Urinary bladder (tissue), 4 donors: Measurements from ENCODE around the gene TNFRSF4. TPM values are rescaled to one million over a fixed set of nuclear protein-coding genes. Genes with fewer than 3 reads are reported as not detected.
"Not testable (repeated sequence)": the region's sequence is repeated elsewhere in the genome, so short reads cannot be mapped to it uniquely, and the experiment has no call there.

Experiments used
- DNase-seq: peaks from one replicate; pipeline ENCODE4 v3.0.0-alpha.2; 2015; ENCODE audit errors: extremely low spot score
- H3K27ac ChIP-seq: one replicate; pipeline ENCODE4 v1.5.1; 2013; ENCODE audit warnings: low read depth, mild to moderate bottlenecking, moderate library complexity
- H3K36me3 ChIP-seq: one replicate; pipeline ENCODE4 v1.6.1; 2013; ENCODE audit warnings: mild to moderate bottlenecking, moderate library complexity; ENCODE audit not compliant: insufficient read depth
- H3K4me1 ChIP-seq: one replicate; pipeline ENCODE4 v1.6.1; 2013; ENCODE audit warnings: mild to moderate bottlenecking, moderate library complexity; ENCODE audit not compliant: insufficient read depth
- H3K4me3 ChIP-seq: one replicate; pipeline ENCODE4 v1.5.1; 2013; ENCODE audit warnings: low read depth, low read length
- WGBS: extraction: QIAGEN DNeasy Blood & Tissue Kit; methylation state at CpG from one replicate; pipeline ENCODE4 v1.1.7; 2013; 5-methylcytosine and 5-hydroxymethylcytosine counted together
- polyA plus RNA-seq: library from polyadenylated mRNA; stranded (reverse); fragments of 200-250 nt; gene quantifications from one replicate; pipeline ENCODE4 v1.2.3, GENCODE V29; 2013
- total RNA-seq: library from RNA; depleted of rRNA; stranded (reverse); fragments of >200 nt; gene quantifications from one replicate; pipeline ENCODE4 v1.2.3, GENCODE V29; 2014
- donor health status: healthy with polysubstance abuse.
- donor health status: healthy.

The TNFRSF4 gene
- total and polyA plus RNA-seq, 2 donors, result 0.48 to 2.2 TPM

DNA sequence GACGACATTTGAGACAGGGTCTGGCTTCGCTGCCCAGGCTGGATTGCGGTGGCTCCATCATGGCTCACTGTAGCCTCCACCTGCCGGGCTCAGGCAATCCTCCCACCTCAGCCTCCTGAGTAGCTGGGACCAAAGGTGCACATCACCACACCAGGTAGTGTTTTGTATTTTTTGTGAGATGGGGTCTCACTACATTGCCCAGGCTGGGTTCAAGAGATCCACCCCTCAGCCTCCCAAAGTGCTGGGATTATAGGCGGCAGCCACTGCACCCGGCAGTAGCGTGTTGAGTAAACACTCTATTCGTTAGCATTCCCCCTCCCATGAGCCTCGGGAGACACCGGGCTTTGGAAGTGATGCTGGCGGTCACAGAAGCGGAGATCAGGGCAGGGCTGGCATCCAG, 39.4 kb upstream of the TNFRSF4 start:
- Histone ChIP-seq H3K36me3 (peaks cover 2% of the 10 kb centered on the region), H3K4me3 (no peak overlapping the region), H3K4me1 (no peaks in the 10 kb centered on the region), H3K27ac (no peak overlapping the region)
- DNase-seq, result no peak
- 91% methylated on average over 12 of the region's 12 CpGs for WGBS

DNA sequence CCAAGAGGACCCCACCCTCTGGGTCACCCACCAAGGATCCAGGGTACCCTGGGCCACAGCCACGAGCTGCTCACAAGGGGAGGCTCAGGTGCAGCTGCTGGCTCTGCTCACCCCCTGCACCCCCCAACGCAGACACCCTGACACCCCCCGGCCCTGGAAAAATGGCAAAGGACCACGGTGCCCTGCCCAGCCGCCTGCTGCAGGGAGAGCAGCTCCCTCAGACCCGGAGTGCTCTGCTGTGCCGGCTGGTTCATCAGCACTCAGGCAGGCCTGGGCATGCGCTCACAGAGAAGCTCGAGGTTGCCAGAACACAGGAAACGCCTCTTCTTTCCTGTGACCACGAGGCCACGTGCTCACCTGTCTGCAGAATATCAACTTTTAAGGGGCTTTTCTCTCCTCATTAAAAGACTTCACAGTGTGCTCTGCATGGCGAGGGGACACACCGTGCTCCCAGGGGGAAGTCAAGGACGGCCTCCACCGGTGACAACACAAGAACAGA, 36.9 kb upstream of the TNFRSF4 start:
- no peak for DNase-seq
- Histone ChIP-seq H3K4me3 (no peak overlapping the region), H3K36me3 (peaks cover 2% of the 10 kb centered on the region), H3K4me1 (no peaks in the 10 kb centered on the region), H3K27ac (no peak overlapping the region)
- 81% methylated on average over 16 of the region's 16 CpGs for WGBS

DNA sequence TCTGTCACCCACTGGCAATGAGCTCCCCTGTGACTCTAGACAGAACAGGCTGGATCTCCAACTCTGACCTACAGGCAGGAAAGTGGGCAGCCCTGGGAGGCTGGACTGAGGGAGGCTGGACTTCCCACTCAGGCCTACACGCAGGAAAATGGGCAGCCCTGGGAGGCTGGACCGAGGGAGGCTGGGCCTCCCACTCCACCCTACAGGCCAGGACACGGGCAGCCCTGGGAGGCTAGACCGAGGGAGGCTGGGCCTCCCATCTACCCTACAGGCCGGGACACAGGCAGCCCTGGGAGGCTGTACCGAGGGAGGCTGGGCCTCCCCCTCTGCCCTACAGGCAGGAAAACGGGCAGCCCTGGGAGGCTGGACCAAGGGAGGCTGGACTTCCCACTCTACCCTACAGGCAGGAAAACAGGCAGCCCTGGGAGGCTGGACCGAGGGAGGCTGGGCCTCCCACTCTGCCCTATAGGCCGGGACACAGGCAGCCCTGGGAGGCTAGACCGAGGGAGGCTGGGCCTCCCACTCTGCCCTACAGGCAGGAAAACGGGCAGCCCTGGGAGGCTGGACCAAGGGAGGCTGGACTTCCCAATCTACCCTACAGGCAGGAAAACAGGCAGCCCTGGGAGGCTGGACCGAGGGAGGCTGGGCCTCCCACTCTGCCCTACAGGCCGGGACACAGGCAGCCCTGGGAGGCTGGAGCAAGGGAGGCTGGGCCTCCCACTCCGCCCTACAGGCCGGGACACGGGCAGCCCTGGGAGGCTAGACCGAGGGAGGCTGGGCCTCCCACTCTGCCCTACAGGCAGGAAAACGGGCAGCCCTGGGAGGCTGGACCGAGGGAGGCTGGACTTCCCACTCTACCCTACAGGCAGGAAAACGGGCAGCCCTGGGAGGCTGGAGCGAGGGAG, 34.3 kb upstream of the TNFRSF4 start:
- H3K4me3 ChIP-seq, DNase-seq, H3K36me3 ChIP-seq, H3K27ac ChIP-seq, H3K4me1 ChIP-seq: not testable (repeated sequence)
- 91% methylated on average over 21 of the region's 21 CpGs for WGBS

DNA sequence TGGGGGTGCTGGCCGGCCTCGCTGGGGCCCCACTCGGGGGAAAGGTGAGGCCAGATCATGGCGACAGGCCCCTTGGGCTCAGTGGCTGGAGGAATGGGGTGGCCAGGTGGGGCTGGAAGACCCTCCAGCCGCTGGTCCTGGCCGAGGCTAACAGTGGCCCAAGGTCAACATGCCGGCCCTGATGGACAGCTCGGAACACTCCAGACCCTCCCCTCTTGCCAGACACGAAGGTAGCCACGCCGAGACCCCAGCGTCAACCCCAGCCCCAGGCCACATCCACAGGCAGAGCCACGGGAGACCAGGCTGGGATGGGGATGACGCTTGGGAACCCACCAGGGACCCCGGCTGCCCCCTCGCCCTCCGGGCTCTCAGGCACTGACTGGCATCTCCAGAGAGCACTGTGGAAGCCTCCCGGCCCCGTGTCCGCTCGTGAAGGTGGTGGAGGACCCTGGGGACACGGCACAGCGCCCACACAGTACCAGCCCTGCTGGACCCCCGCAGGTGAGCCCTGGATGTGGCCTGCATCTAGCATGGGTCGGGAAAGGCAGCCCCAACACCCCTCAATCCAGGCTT, 33.5 kb upstream of the TNFRSF4 start:
- no peaks in the 10 kb centered on the region for H3K36me3 ChIP-seq
- 66% methylated on average over 25 of the region's 25 CpGs for WGBS
- no peak overlapping the region for H3K4me3 ChIP-seq
- DNase-seq, result no peak
- no peaks in the 10 kb centered on the region for H3K4me1 ChIP-seq
- H3K27ac ChIP-seq, result no peak overlapping the region

DNA sequence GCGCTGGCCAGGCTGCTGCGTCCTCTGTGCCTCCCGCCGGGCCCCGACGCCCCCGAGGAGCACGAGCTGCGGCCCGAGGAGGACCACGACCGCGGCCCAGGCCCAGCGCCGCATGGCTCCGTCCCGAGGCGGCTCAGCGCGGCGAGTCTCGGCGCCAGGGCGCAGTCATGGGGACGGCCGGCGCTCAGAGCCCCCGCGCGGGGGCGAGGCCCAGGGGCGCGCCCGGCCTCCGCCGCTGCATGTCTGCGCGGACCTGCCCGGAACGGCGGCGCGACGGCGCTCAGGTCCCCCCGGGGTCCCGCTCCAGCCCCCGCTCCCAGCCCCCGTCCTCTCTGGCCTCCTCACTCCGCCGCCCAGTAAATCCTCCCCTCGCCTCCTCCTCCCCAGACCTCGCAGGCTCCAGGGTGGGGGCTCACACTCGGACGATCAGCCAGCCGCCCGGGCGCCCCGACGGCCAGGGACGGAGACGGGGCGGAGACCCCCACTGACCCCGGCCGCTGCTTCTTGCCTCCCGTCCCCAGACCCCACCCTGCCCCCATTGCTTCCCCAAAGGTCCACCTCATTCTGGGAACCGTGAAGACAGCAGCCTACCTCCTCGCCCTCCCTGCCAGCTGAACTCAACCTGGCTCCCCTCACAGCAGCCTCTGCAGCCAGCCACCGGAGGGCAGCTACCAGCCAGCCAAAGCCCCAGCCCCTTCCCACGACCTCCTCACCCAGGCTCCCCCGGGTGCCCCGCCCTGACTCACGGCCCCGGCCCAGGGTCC, 32.8 kb upstream of the TNFRSF4 start, which contains the start of gene C1QTNF12:
Gene C1QTNF12 (minus strand): TSS at position 146 of the 764 bp plus-strand sequence. CDS start 32 bp downstream, at position 114.
- H3K4me1 ChIP-seq, result no peaks in the 10 kb centered on the region
- whole genome bisulfite sequencing, result 3% methylated on average over 74 of the region's 74 CpGs
- DNase-seq, result no peak
- H3K36me3 ChIP-seq, result no peaks in the 10 kb centered on the region
- no peak within 1 kb of the TSS for H3K4me3 ChIP-seq
- H3K27ac ChIP-seq, result no peak within 1 kb of the TSS

DNA sequence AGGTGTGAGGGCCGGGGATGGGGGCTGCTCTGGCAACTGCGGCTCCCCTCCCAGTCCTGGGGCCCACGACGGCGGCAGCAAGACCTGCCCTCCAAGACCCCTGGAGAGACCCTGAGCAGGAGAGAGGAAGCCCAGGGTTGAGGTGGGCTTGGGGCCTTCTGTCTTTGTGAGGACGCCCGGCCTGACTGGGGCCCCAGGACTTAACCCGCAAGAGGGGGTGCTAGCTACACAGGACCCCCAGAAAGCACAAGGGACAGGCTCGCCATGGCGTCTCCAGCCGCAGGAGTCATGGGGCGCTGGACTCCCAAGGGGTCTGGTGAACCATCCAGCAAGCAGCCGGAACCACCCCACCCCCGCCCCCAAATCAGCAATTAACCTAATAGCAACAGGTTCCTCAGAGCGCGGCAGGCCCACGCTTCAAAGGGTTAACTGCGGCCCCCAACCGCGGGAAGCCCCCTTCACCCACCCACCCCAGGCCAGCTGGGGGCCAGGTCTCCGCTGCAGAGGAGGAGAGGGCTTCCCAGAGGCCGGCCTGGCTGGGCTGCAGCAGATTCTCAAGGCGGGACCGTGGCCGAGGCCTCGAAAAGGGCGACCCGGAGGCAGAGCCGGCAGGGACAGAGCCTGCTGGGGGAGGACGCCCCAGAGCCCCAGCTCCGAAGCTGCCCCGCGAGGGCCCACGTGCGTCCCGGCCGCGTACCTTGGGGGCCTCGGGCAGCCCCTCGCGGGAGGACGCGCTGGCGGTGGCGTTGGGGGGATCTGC, 32.0 kb upstream of the TNFRSF4 start:
- 31% methylated on average over 45 of the region's 45 CpGs for WGBS
- no peaks in the 10 kb centered on the region for H3K36me3 ChIP-seq
- no peak overlapping the region for H3K4me3 ChIP-seq
- H3K4me1 ChIP-seq, result no peaks in the 10 kb centered on the region
- no peak overlapping the region for H3K27ac ChIP-seq
- DNase-seq, result no peak

DNA sequence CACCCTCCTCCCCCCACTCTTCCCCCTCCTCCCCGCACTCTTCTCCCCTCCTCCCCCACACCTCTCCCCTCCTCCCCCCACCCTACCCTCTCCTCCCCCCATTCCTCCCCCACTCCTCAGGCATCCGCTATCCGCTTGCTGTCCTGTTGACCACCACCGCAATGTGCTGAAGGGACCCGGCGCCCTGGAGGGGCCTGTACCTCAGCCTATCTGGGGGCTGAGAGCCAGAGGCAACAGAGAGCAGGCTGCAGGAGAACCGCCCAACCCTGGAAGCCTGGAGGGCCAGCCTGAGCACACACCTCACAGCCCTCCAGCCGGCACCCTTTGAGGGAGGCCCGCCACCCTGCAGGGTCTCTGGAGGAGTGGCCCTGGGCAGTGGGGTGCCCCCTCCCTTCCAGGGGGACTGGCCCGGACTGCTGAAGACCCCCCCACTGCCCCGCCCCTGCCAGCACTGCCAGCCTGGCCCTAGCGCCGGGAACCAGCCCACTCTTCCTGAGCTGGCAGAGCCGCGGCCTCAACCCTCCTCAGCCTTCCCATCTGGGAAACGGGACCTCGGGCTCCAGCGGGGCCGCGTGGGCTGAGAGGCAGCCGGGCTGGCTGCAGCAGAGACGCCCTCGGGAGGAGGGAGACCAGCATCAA, 31.3 kb upstream of the TNFRSF4 start:
- Histone ChIP-seq H3K27ac (no peak overlapping the region), H3K36me3 (no peaks in the 10 kb centered on the region), H3K4me1 (no peaks in the 10 kb centered on the region), H3K4me3 (no peak overlapping the region)
- WGBS, result 71% methylated on average over 23 of the region's 23 CpGs
- no peak for DNase-seq

DNA sequence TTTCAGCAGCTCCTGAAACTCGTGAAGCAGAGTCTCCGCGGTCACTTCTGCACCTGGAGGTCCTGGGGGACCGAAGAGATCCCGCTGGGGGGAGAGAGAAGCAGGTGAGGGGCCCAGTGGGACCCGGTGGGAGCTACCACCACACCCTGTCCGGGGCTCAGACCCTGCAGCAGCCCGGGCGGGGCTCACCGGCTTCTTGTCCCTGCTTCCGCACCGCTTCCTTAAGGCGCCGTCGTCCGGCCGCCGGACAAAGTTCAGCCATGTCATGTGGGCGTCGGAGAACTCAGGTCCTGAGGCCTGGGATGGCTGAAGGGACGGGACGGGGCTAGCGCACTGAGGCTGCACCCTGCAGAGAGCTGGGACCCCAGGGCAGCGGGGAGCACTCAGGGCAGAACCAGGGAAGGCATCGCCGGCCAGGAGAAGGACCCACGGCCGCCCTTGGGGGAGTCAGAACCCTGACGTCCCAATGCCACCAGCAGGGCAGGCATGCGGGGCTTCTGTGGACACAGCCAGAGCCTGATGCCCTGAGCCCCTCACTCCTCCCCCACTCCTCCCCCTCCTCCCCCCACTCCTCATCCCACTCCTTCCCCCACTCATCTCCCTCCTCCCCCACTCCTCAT, 30.3 kb upstream of the TNFRSF4 start:
- Histone ChIP-seq H3K27ac (no peak overlapping the region), H3K4me1 (no peaks in the 10 kb centered on the region), H3K36me3 (no peaks in the 10 kb centered on the region), H3K4me3 (no peak overlapping the region)
- no peak for DNase-seq
- 66% methylated on average over 30 of the region's 30 CpGs for WGBS

DNA sequence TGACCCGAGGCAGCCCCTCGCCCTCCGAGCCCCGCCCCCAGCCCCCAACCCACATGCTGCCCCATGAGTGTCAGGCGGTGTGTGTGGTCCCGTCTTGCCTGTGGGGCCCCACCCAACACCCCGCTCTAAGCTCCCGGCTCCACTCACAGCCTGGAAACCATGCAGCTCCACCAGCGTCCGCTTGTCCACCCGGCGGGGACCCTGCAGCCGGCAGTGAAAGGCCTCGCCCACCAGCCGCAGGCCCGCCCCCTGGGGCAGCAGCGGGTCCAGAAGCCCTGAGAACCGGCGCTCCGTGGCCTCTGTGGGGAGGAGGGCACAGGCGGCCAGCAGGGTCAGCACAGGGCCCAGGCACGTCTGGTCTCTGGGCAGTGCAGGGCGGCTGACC, 29.8 kb upstream of the TNFRSF4 start:
- Histone ChIP-seq H3K4me3 (no peak overlapping the region), H3K36me3 (no peaks in the 10 kb centered on the region), H3K4me1 (no peaks in the 10 kb centered on the region), H3K27ac (no peak overlapping the region)
- WGBS, result 43% methylated on average over 23 of the region's 23 CpGs
- DNase-seq, result no peak

DNA sequence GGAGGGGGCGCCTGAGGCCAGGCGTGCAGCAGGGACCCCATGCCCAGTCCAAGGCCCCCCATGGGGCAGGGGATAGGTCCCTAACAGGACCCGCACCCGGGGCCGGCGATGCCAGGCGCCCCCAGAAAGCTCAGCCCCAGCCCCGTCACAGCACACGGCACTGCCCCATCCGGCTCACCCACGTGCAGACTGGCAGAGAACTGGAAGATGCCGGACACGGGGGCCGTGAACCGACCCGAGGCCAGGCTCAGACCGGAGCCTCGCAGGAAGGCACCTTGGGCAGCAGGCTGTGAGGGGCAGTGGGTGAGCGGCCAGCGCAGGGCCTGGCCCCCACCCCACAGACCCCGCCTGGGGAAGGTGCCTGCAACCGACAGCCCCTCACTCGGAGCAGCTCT, 29.3 kb upstream of the TNFRSF4 start:
- 90% methylated on average over 23 of the region's 23 CpGs for WGBS
- Histone ChIP-seq H3K36me3 (no peaks in the 10 kb centered on the region), H3K27ac (no peak overlapping the region), H3K4me3 (no peak overlapping the region), H3K4me1 (no peaks in the 10 kb centered on the region)
- no peak for DNase-seq

DNA sequence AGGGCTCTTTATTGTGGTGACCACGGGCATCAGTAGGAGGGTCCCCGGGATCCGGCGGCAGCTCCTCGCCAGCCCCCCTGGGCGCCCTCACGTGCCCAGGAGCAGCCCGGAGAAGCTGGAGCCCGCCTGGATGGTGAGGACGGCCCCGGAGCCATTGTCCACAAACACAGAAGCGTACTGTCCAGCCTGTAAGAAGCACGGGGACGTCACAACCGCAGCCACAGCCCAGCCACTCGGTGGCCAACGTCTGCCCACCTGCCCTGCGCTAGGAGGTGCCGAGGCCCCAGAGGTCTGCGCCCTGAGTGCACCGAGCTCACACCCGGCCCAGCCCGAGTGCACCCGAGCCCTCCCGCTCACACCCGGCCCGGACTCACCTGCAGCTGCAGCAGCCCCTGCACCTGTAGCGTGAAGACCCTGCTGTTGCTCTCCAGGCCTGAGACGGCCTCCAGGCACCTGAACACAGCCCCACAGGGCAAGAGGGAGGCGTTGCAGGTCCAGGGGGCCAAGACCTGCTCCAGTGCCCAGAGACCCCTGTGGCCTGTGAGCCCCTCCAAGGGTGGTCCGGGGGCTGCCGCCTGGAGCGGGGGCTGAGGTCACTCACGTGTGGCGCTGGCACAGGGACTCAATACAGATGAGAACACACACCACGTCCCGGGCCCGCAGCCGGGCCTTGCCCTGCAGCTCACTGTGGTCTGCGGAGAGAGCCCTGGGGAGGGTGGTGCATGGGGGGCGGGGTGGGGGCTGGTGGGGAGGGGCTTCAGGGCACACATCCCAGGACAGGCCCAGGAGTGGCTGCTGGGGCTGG, 28.7 kb upstream of the TNFRSF4 start:
- no peaks in the 10 kb centered on the region for H3K36me3 ChIP-seq
- H3K27ac ChIP-seq, result no peak overlapping the region
- H3K4me3 ChIP-seq, result no peak overlapping the region
- WGBS, result 87% methylated on average over 41 of the region's 41 CpGs
- no peaks in the 10 kb centered on the region for H3K4me1 ChIP-seq
- no peak for DNase-seq
